Heart left ventricle (tissue), 16 donors: ENCODE measurements around the gene STK24. TPM values are rescaled to one million over a fixed set of nuclear protein-coding genes. Genes with fewer than 3 reads are reported as not detected.

Experiments
- ATAC-seq, 4 donors: fragments of 200-7000 bp; cut with Tn5 transposase; one replicate each; pipeline ENCODE4 v1.9.1; 2020 to 2022; ENCODE audit warnings: moderate library complexity in 4 of 4, mild to moderate bottlenecking in 3 of 4, moderate number of reproducible peaks in 1 of 4
- DNase-seq, 5 donors: peaks; one replicate each; pipeline ENCODE4 v3.0.0-alpha.2; 2020
- H3K27ac ChIP-seq, 12 donors: fragments of 200-600 bp; sonication (generic) in 4 of 12; one replicate each; pipeline versions ENCODE4 v1.5.0 to v1.8.0; 2016 to 2022; ENCODE audit warnings: mild to moderate bottlenecking in 2 of 12
- H3K27me3 ChIP-seq, 9 donors: fragments of 200-600 bp; sonication (generic) in 2 of 9; one replicate each; pipeline versions ENCODE4 v1.5.1 to v1.8.0; 2016 to 2022; ENCODE audit warnings: mild to moderate bottlenecking in 3 of 9
- H3K36me3 ChIP-seq, 9 donors: fragments of 200-600 bp; sonication (generic) in 2 of 9; one replicate each; pipeline versions ENCODE4 v1.5.0 to v1.8.0; 2018 to 2022; ENCODE audit warnings: mild to moderate bottlenecking in 2 of 9
- H3K4me1 ChIP-seq, 12 donors: fragments of 200-600 bp; sonication (generic) in 4 of 12; one replicate each; pipeline versions ENCODE4 v1.5.0 to v1.8.0; 2016 to 2022; ENCODE audit warnings: mild to moderate bottlenecking in 3 of 12
- H3K4me3 ChIP-seq, 12 donors: fragments of 200-600 bp; sonication (generic) in 4 of 12; one replicate each; pipeline versions ENCODE4 v1.5.0 to v1.8.0; 2017 to 2022; ENCODE audit warnings: mild to moderate bottlenecking in 9 of 12, moderate library complexity in 4 of 12
- H3K9me3 ChIP-seq, 12 donors: fragments of 200-600 bp; sonication (generic) in 4 of 12; one replicate each; pipeline versions ENCODE4 v1.5.0 to v1.8.0; 2016 to 2022; ENCODE audit warnings: mild to moderate bottlenecking in 1 of 12
- POLR2A ChIP-seq, 2 donors: fragments of 450-650 bp; IDR thresholded peaks; one replicate each; pipeline ENCODE4 v1.6.1; 2017; ENCODE audit warnings: antibody characterized with exemption in 2 of 2, mild to moderate bottlenecking in 2 of 2, moderate library complexity in 2 of 2
- WGBS, 4 donors: extraction: QIAGEN DNeasy Blood & Tissue Kit in 2 of 4; methylation state at CpG; one replicate each; pipeline versions ENCODE4 v1.1.5 to v1.1.7; 2013 to 2018; 5-methylcytosine and 5-hydroxymethylcytosine counted together
- intact Hi-C, 10 donors: fragments of 100-400 bp; cut with DNase I; formaldehyde crosslinking; loops; one replicate each; pipeline versions ENCODE4 v1.11.1 to v1.14.2; 2022
- polyA plus RNA-seq, 2 donors: library from polyadenylated mRNA; stranded (reverse); fragments of 200-250 nt; gene quantifications; one replicate each; pipeline ENCODE4 v1.2.3, GENCODE V29; 2013
- total RNA-seq, 9 donors: library from RNA; depleted of rRNA in 2 of 9; stranded (reverse); fragments of >200 nt in 2 of 9; fragmentation: NEBNext Ultra II Directional in 3 of 9; extraction: Animal tissue kit (Norgen Biotek cat#: 25700) in 3 of 9; gene quantifications; one replicate each; pipeline versions ENCODE4 v1.1.0 to v1.2.4, GENCODE V29; 2016 to 2023
- TF ChIP-seq, protein P1 (sequence below), 12 donors: fragments of 200-600 bp; sonication (generic) in 4 of 12; IDR thresholded peaks; one replicate each; pipeline versions ENCODE4 v1.5.0 to v1.8.0; 2018 to 2022; ENCODE audit warnings: antibody characterized with exemption in 12 of 12, mild to moderate bottlenecking in 5 of 12
- donor health status: ischemic (EF 13 %, LVEDD 7.1; RV severe dilation, severe dysfunction).
- donor health status: healthy with polysubstance abuse.
- donor health status: DM: no; HTN: yes; CAD: no.
- donor health status: DM: no; HTN: no; CAD: no.
- donor health status: ischemic (EF 25% LVEDD 6.9; RV normal size, moderate dysfunction).
- donor health status: ischemic (EF 25% LVEDD 5.7; RV mildly dilated, moderate dysfunction).
- donor health status: healthy.
- donor health status: DM: yes; HTN: yes; CAD: no.
- donor health status: ischemic (EF 35%, LVEDD 5.7; RV mildly dilated, moderate dysfunction).
- donor health status: nonischemic (EF 11% LVEDD 7.7; RV severe dilation, severe dysfunction).
- donor health status: DM: yes; HTN: yes; CAD: no.
- donor health status: PGD.
- donor health status: ischemic (EF 29% LVEDD 5.4; RV normal size, mild dysfunction).
- donor health status: nonischemic (EF 23%, LVEDD 6.1; RV moderate dilation, normal function).

STK24 gene
- total and polyA plus RNA-seq, 11 donors = 26.6 to 82.6 (median 59.6) TPM

DNA sequence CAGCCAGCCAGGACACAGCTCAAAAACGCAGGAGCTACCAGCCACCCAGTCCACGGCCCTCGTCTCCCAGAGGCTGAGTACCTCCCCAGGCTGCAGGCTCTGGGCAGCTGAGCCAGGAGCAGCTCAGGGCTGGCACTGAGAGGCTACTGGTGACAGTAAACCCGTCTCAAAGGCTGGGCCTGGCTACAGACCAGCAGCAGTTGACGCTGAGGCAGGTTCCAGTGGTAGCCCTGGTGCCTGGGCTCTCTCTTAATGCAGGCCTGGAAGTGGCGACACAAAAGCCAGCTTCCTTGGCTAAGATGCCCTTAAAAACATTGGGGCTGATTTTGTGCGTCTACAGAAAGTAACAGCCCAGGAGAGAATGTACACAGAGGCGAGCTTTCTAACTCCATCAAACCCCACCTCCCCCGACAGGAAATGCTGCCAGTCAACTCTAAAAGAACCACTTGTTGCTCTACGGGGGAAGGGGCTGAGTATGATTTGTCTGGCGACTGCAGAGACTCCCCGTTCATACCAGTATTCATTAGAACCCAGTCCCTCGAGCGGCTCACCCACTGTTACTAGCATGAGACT, 126.3 kb downstream of the STK24 start:
- peaks cover 7 to 65% (median 44%) of the 10 kb centered on the region in 12 donors for H3K4me1 ChIP-seq

DNA sequence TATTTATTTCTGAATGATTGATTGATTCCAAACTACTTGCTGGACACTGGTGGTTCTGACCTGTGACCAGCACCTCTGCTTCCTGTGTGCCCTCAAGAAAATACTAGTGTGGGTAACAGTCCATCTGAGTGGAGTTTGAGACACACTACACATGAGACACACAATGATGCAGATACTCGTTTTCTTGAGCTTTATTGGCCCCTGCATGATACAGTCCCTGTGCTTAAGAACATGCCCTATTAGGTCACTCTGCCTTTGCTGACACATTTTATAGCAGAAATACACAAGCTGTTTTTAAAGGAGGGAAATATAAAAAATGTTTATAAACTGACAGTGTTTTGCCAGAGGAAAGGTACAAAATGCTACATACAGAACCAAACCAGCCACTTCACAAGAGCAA, 126.9 kb downstream of the STK24 start:
- TF ChIP-seq POLR2A (IDR thresholded peaks at IDR 0.05) = no peak
- TF ChIP-seq, protein P1, sequence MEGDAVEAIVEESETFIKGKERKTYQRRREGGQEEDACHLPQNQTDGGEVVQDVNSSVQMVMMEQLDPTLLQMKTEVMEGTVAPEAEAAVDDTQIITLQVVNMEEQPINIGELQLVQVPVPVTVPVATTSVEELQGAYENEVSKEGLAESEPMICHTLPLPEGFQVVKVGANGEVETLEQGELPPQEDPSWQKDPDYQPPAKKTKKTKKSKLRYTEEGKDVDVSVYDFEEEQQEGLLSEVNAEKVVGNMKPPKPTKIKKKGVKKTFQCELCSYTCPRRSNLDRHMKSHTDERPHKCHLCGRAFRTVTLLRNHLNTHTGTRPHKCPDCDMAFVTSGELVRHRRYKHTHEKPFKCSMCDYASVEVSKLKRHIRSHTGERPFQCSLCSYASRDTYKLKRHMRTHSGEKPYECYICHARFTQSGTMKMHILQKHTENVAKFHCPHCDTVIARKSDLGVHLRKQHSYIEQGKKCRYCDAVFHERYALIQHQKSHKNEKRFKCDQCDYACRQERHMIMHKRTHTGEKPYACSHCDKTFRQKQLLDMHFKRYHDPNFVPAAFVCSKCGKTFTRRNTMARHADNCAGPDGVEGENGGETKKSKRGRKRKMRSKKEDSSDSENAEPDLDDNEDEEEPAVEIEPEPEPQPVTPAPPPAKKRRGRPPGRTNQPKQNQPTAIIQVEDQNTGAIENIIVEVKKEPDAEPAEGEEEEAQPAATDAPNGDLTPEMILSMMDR (IDR thresholded peaks at IDR 0.05) = no peak
- Histone ChIP-seq H3K4me1 (peaks cover 7 to 65% (median 47%) of the 10 kb centered on the region in 12 donors), H3K27ac (peak overlapping the region in 6 of 12 donors; percentile 14 to 84 (median 54)), H3K27me3 (no peaks in the 10 kb centered on the region), H3K9me3 (no peaks in the 10 kb centered on the region), H3K36me3 (peaks cover 0 to 73% (median 29%) of the 10 kb centered on the region in 9 donors), H3K4me3 (no peak overlapping the region)
- 50 to 67% (median 60%) methylated on average over 1 of the region's 1 CpG for WGBS, 4 donors
- intact Hi-C loops = loop anchor here in 2 of 10 donors (5.0 kb wide), 1 partner anchor 127 kb away; the partner anchor contains the start of gene STK24 (in 2 of the 2)
- ATAC-seq = no peak
- DNase-seq = no peak

More for the DNA sequence above, 126.3 kb downstream of the STK24 start:
- DNase-seq = peak; percentile 38 to 79 (median 78)
- no peak overlapping the region for H3K4me3 ChIP-seq
- WGBS, 4 donors = 54 to 67% (median 58%) methylated on average over 12 to 14 of the region's 14 CpGs
- peaks cover 0 to 79% (median 29%) of the 10 kb centered on the region in 9 donors for H3K36me3 ChIP-seq
- H3K27ac ChIP-seq = peak overlapping the region in 9 of 12 donors; percentile 14 to 84 (median 51)
- peak; percentile 52 to 79 (median 73) for ATAC-seq
- no peaks in the 10 kb centered on the region for H3K27me3 ChIP-seq
- intact Hi-C loops = loop anchor here in 2 of 10 donors (5.0 kb wide), 1 partner anchor 127 kb away; the partner anchor contains the start of gene STK24 (in 2 of the 2)
- H3K9me3 ChIP-seq = no peaks in the 10 kb centered on the region
- TF ChIP-seq, protein P1 (IDR thresholded peaks at IDR 0.05) = no peak
- TF ChIP-seq POLR2A (IDR thresholded peaks at IDR 0.05) = no peak

DNA sequence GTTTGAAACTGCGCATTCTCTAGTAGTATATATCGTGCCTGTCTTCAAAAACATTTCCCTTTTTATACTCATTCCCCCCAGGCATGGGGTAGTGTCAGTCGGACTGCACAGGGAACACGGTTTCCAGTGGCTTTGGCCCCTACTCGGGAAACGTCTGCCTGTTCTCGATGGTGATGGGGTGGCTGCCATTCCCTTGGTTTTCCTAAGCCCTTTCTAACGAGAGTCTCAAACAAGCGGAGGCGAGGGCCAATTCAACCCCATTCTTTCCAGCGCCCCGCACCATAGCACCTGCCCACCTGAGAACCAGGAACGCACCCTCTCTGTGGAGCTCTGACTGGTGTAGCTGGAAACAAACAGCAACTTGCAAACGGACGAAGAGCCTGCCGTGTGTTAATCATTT, 127.6 kb downstream of the STK24 start:
- H3K4me3 ChIP-seq = no peak overlapping the region
- H3K27me3 ChIP-seq = no peaks in the 10 kb centered on the region
- H3K36me3 ChIP-seq = peaks cover 0 to 67% (median 29%) of the 10 kb centered on the region in 9 donors
- TF ChIP-seq, protein P1 (IDR thresholded peaks at IDR 0.05) = no peak
- TF ChIP-seq POLR2A (IDR thresholded peaks at IDR 0.05) = no peak
- intact Hi-C loops = loop anchor here (2.0 to 10.0 kb wide), 11 partner anchors 33 to 594 kb away; partner anchors contain the start of gene STK24 (in 2 of the 10)
- H3K27ac ChIP-seq = peak overlapping the region in 1 of 12 donors; percentile 84
- H3K4me1 ChIP-seq = peaks cover 4 to 57% (median 41%) of the 10 kb centered on the region in 12 donors
- H3K9me3 ChIP-seq = no peaks in the 10 kb centered on the region
- 94 to 96% (median 94%) methylated on average over 16 of the region's 16 CpGs for WGBS, 4 donors
- DNase-seq (no peak), ATAC-seq (no peak)

DNA sequence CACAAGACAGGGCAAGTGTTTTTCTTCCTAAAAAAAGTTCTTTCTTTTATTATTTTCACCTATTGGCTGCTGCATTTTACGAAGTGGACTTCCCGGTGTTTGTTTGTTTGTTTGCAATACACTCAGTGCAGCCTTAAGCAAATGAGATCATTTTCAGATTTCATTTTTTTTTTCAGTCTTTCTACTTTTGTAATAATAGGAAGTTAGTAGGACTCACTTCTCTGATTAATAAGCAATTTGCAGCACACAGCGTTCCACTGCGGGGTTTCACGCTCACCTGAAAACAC, 128.3 kb downstream of the STK24 start:
- Histone ChIP-seq H3K4me3 (no peak overlapping the region), H3K4me1 (peaks cover under 1 to 50% (median 35%) of the 10 kb centered on the region in 12 donors), H3K36me3 (peaks cover 0 to 60% (median 29%) of the 10 kb centered on the region in 9 donors), H3K27me3 (no peaks in the 10 kb centered on the region), H3K9me3 (no peaks in the 10 kb centered on the region), H3K27ac (peak overlapping the region in 1 of 12 donors; percentile 84)
- no peak for ATAC-seq
- TF ChIP-seq, protein P1 (IDR thresholded peaks at IDR 0.05) = no peak
- no peak for TF ChIP-seq POLR2A (IDR thresholded peaks at IDR 0.05)
- intact Hi-C loops = loop anchor here (2.0 to 10.0 kb wide), 11 partner anchors 34 to 594 kb away; partner anchors contain the start of gene STK24 (in 2 of the 10)
- whole genome bisulfite sequencing, 4 donors = 90 to 93% (median 92%) methylated on average over 5 of the region's 5 CpGs
- DNase-seq = no peak
